Stimulated activated CD4-positive, alpha-beta T cell treated with anti-CD3 and anti-CD28 coated beads, Interleukin-4, amount 100 ng/mL, for 4 hours (primary cell): ENCODE measurements around the gene PLCB3.

Experiments
- DNase-seq, 2 experiments: peaks; one replicate each; pipeline ENCODE4 v3.0.0-alpha.2; 2020

The PLCB3 gene

DNA sequence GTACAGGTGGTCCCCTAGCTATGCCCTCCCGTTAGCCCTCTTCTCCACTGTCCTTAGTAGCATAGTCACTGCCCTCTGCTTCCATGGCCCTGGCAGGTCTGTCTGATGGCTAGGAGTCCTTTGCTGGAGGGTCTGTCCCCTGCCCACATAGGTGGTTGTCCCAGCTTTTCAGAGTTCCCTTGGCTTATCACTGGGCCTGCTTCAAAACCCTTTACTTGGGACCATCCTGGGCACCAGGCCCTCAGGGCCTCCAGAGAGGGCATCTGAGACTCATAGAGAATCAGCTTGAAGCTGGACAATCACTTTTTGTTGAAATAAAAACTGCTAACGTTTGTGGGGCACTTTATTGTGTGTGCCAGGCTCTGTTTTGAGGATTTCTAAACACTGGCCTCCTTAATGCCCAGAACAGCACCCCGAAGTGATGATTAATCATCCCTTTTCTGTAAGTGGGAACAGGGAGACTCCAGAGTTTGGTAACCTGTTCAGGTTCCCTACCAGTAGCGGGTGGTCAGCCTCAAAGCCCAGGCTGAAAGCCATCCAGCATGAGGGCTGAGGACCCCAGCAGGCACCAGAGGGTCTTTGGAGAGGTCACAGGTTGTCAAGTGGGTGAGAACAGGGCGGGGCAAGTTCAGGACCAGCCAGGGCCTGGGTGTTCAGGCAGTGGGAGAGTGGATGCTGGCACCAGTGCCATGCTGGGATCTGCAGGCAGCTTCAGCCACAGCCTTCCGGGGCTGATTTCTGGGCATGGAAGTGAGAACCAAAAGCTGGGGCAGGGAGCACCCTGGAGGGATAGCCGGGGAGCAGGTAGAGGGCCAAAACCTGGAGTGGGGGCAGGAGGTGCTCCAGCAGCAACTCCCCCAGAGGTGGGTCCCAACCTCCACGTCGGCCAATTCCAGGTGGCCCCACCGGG is 39.3 kb downstream of the PLCB3 start:
- no peak for DNase-seq

DNA sequence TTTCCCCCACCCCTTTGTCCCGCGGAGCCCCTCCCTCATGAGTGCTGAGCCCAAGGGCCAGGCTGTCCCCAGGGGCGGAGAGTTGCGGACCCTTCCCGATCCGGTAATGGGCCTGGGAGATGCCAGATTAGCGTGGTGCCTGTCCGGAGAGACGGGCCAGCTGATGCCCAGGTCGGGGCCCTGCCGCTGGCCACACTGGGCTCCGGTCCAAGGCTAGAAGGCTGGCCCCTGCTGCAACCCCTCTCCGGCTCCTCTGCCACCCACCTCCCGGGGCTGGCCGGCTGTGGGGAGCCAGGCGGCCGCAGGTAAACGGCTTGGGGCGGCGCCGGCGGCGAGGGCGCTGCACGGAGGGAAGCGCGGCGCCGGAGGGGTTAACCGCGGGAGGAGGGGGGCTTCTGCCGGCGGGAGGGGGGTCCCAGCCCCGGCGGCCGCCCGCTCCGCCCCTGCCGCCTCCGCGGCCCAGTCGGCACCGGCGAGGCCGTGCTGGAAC is 40.0 kb downstream of the PLCB3 start, which contains the start of gene KCNK4:
Gene KCNK4, plus strand, starts transcription at position 41 of the 490 bp plus-strand sequence. CDS start 1,717 bp downstream, outside the sequence.
- DNase-seq, result no peak

DNA sequence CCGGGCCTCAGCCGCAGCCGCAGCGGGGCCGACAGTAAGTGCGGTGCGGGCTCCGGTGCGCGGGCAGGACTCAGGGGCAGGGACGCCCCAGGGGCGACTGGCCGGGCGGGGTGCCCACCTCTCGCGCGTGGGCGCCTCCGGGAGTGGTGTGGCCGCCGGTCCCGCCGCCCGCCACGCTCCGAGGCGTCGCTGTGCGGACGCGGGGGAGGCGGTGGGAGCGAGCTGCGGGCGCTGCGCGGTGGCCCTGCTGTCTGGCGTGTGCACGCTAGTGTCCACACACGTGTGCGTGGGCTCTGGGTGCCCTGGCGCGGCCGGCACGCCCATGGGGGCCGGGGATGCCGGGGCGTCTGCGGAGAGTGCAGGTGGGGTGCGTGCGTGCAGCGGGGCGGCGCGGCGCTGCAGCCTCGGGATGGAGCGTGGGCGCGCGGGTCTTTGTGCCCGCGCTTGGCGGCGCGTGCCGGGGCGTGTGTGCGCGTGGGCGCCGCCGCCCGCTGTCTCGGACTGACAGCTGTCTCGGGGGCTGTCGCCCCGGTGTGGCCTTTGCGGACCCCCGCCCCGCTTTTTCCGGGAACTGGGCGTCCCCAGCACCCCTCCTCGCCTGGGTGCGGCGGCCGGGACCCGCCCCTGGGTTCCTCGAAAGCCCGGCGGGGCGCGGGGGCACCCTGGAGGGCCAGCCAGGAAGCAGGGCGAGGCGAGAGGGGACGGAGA is 40.6 kb downstream of the PLCB3 start:
- DNase-seq, result peak in 1 of 2 experiments; percentile 13

DNA sequence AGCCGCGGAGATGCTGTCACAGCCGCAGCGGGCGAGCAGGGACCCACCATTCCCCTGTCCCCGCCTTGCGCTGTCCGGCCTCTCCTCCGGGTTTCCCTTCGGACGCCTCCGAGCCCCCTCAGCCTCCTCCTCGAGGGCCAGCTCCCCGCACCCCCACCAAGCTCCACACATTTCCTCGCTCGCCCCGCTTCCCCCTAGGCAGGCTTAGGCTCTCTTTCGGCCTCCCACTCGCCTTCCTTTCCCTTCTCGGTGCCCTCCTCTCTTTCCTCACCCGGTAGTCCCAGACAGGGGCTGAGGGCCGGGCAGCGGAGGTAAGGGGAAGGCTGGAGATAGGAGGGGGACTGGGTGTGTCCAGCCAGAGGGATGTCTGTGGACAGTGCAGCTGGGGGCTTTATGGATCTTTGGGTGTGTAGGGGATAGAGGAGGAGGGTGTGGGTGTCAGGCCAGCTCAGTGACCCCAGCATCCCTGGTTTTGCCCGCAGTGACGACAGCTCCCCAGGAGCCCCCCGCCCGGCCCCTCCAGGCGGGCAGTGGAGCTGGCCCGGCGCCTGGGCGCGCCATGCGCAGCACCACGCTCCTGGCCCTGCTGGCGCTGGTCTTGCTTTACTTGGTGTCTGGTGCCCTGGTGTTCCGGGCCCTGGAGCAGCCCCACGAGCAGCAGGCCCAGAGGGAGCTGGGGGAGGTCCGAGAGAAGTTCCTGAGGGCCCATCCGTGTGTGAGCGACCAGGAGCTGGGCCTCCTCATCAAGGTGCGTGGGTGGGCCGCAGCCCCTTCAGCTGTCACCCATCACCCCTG is 41.3 kb downstream of the PLCB3 start:
- no peak for DNase-seq

DNA sequence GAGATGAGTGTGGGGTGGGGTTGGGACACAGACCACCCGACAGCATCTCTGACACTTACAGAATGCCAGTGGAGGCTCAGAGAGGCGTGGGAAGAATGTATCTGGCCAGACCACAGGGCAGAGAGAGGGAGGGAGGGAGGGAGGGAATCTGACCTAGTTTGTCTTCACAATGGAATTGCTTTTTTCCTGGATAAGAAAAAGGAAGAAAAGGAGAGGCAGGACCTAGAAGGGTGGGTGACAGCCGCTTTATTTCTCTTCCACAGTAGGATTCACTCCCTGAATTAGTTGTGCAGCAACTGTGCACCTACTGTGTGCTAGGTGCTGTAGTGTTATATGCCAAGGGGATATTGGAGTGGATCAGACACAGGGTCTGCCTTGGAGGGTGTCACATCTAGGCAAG is 43.4 kb downstream of the PLCB3 start:
- no peak for DNase-seq

DNA sequence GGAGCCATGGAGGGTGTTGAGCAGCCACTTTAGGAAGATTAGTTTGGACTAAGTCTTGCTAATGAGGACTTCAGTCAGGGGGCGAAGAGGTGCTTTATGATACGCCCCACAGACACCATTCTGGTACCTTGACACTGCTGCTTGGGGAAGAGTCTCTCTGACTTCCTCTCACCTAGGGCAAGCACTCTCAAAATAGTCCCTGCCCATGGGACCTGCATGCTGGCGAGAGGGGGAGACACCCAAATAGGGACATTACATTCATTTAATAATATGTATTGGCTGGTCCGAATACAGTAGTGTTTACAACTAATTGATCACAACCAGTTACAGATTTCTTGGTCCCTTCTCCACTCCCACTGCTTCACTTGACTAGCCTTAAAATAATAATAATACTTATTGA is 44.4 kb downstream of the PLCB3 start:
- no peak for DNase-seq

DNA sequence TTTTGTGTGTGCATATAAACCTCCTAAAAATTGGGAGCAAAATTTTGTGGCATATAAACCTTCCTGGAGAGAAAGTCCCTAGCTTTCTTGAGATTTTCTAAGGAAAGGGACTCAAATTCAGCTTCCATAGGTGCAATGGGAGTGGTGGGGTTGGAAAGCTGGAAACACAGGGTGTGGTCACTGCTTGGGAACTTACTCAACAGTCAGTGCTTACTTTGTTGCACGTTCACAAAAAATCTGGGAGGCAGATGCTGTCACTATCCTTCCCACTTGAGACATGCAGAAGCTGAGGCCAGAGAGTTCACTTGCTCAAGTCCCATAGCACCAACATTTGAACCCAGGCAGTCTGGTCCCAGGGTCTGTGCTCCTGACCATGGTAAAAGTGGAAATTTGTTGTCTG is 44.9 kb downstream of the PLCB3 start:
- DNase-seq, result no peak

DNA sequence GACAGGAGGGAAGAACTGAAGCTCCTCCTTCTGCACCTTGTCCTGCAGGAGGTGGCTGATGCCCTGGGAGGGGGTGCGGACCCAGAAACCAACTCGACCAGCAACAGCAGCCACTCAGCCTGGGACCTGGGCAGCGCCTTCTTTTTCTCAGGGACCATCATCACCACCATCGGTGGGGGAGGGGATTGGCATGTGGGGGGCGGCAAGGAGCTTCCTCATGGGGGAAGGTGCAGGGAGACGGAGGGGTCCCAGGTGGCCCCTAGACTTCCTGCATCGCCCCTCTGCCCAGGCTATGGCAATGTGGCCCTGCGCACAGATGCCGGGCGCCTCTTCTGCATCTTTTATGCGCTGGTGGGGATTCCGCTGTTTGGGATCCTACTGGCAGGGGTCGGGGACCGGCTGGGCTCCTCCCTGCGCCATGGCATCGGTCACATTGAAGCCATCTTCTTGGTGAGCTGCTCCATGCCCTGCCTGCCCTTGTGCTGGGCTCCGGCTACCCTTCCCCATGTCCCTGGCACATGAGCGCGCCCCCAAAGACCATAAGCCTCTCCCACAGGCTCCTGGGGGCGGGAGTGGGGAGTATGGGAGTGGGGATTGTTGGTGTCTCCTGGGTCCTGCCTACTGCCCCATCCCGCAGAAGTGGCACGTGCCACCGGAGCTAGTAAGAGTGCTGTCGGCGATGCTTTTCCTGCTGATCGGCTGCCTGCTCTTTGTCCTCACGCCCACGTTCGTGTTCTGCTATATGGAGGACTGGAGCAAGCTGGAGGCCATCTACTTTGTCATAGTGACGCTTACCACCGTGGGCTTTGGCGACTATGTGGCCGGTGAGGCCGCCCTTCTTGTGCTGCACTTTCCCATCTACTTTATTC is 45.7 kb downstream of the PLCB3 start:
- DNase-seq, result no peak

- no peak for DNase-seq
Measured at GRCh38 chr11:64297699-64298358, 46.5 kb downstream of the PLCB3 start.

- DNase-seq, result no peak
Measured at GRCh38 chr11:64298966-64299846, 47.9 kb downstream of the PLCB3 start.

DNA sequence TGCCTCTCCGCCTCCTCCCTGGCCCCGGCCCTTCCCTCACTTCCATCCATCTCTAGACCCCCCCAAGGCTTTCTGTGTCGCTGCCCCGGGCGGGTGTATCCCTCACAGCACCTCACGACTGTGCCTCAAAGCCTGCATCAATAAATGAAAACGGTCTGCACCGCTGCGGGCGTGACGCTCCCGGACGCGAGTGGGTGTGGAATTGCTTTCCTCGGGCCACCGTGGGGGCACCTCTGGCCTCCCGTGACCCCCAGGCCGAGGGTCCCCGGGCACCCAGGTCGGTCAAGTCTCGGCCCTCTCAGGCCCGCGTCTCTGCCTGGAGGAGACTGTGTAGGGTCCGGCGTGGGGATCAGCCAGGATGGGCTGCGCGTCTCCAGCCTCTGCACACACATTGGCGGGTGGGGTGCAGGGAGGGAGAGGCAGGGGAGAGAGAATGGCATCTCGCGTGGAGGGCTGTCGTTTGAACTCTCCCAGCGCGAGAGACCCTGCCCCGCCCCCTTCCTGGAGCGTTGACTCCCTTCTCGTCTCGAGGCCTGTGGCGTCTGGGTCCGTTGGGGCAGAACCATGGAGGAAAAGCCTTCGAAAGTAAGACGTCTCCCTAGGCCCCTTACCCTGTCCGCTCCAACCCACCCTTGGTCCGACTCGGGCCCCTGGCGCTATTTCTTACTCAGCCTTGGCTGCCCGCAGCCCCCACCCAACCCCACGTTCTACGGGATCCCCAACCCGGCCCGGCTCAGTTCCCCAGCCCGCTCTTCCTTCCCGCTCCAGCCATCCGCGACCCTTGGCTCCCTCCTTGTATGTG is 48.7 kb downstream of the PLCB3 start, which contains the start of gene CATSPERZ:
Gene CATSPERZ, plus strand, starts transcription at position 512 of the 802 bp plus-strand sequence. Its CDS starts 53 bp downstream, at position 565.
- DNase-seq, result no peak

GRCh38 chr11:64303109-64304031 is 52.0 kb downstream of the PLCB3 start:
- no peak for DNase-seq

DNA sequence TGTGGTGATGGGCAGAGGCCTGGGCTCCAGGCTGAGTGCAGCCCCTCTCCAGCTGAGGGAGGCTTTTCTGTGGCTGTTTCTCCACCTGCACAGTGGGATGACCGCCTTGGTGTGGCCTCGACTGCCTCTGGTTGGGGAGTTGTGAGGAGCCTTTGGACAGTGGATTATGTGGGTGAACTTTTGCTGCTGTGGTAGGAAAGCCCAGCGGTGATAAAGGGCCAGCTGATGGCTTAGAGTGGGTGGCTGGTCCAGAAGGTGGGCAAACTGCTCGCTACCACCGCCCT is 52.6 kb downstream of the PLCB3 start:
- no peak for DNase-seq

GRCh38 chr11:64304316-64305072 is 53.2 kb downstream of the PLCB3 start:
- peak; percentile 87 to 94 for DNase-seq

GRCh38 chr11:64305075-64305690 is 53.9 kb downstream of the PLCB3 start, which contains the start of gene ESRRA:
Gene ESRRA (plus strand): TSS chr11:64305524. CDS start chr11:64307180, 1,656 bp downstream.
- DNase-seq, result peak; percentile 99 to 100

DNA sequence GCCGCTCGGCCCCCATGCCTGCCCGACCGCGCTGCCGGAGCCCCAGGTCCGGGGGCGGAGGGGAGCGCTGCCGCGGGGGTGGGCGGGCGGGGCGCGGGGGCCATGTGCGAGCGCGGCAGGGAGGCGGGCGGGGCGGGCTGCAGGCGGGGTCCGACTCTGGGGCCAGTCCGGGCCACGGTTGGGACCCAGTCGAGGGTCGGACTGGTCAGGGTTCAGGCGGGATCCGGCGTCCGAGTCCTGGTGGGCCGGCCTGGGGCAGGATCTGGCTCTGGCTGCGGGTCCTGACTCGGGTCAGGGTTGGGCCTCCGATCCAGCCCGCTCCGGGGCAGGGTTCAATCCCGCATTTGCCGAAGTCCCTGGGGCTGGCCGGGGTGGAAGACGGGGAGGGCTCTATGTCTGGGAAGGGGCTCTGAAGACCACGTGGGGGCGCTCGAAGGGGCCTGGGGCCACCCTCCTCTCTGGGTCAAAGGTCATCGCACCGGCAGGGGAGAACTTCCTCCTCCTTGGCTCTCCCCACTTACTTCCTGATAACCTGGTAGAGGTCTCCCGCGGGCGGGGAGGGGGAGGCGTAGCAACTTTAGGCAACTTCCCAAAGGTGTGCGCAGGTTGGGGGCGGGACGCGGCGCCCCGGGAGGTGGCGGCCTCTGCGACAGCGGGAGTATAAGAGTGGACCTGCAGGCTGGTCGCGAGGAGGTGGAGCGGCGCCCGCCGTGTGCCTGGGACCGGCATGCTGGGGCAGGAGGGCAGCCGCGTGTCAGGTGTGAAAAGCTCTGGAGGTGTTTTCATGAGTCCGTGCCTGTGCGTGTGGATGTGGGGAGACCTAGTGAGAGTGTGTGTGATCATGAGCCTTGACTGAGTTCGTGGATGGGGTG is 54.6 kb downstream of the PLCB3 start:
- peak; percentile 63 to 81 for DNase-seq
